ENCODE results near the gene TDRD1. TPM values are rescaled to one million over a fixed set of nuclear protein-coding genes. Genes with fewer than 3 reads are reported as not detected.

Gene TDRD1
- total RNA-seq, 1 experiment from 2014 or later: not detected

- in situ Hi-C loops (cut with HindIII; ENCODE audit: low pct_unique_long_range_greater_than_20kb, low sequenced_read_pairs): no loop called here
- DNase-seq (ENCODE audit: low read depth, low spot score): no peak
Measured at GRCh38 chr10:114173603-114173920, 5.6 kb upstream of the TDRD1 start.

- peak; percentile 86 for DNase-seq (ENCODE audit: low read depth, low spot score)
- in situ Hi-C loops (cut with HindIII; ENCODE audit: low pct_unique_long_range_greater_than_20kb, low sequenced_read_pairs): no loop called here
Measured at GRCh38 chr10:114173921-114174694, 5.0 kb upstream of the TDRD1 start, which contains the start of gene CCDC186. TSS of gene CCDC186 (minus strand) at chr10:114174203. CDS start at chr10:114163268, 10,935 bp downstream.

- in situ Hi-C loops (cut with HindIII; ENCODE audit: low pct_unique_long_range_greater_than_20kb, low sequenced_read_pairs): no loop called here
- DNase-seq (ENCODE audit: low read depth, low spot score): peak; percentile 34
Measured at GRCh38 chr10:114174695-114175188, 4.4 kb upstream of the TDRD1 start.

GRCh38 chr10:114175667-114176066 is 3.5 kb upstream of the TDRD1 start:
- in situ Hi-C loops (cut with HindIII; ENCODE audit: low pct_unique_long_range_greater_than_20kb, low sequenced_read_pairs): no loop called here
- DNase-seq (ENCODE audit: low read depth, low spot score): no peak

- no peak for DNase-seq (ENCODE audit: low read depth, low spot score)
- in situ Hi-C loops (cut with HindIII; ENCODE audit: low pct_unique_long_range_greater_than_20kb, low sequenced_read_pairs): no loop called here
Measured at GRCh38 chr10:114176511-114176910, 2.6 kb upstream of the TDRD1 start.

GRCh38 chr10:114179747-114180146 is 594 bp downstream of the TDRD1 start:
- in situ Hi-C loops (cut with HindIII; ENCODE audit: low pct_unique_long_range_greater_than_20kb, low sequenced_read_pairs): no loop called here
- DNase-seq (ENCODE audit: low read depth, low spot score): no peak

GRCh38 chr10:114180937-114181336 is 1.8 kb downstream of the TDRD1 start:
- DNase-seq (ENCODE audit: low read depth, low spot score): no peak
- in situ Hi-C loops (cut with HindIII; ENCODE audit: low pct_unique_long_range_greater_than_20kb, low sequenced_read_pairs): no loop called here

- no peak for DNase-seq (ENCODE audit: low read depth, low spot score)
- in situ Hi-C loops (cut with HindIII; ENCODE audit: low pct_unique_long_range_greater_than_20kb, low sequenced_read_pairs): no loop called here
Measured at GRCh38 chr10:114181971-114182370, 2.8 kb downstream of the TDRD1 start.

GRCh38 chr10:114183563-114183962 is 4.4 kb downstream of the TDRD1 start:
- in situ Hi-C loops (cut with HindIII; ENCODE audit: low pct_unique_long_range_greater_than_20kb, low sequenced_read_pairs): no loop called here
- DNase-seq (ENCODE audit: low read depth, low spot score): no peak

- DNase-seq (ENCODE audit: low read depth, low spot score): no peak
- in situ Hi-C loops (cut with HindIII; ENCODE audit: low pct_unique_long_range_greater_than_20kb, low sequenced_read_pairs): no loop called here
Measured at GRCh38 chr10:114184276-114184675, 5.1 kb downstream of the TDRD1 start.

- in situ Hi-C loops (cut with HindIII; ENCODE audit: low pct_unique_long_range_greater_than_20kb, low sequenced_read_pairs): no loop called here
- no peak for DNase-seq (ENCODE audit: low read depth, low spot score)
Measured at GRCh38 chr10:114188001-114188400, 8.8 kb downstream of the TDRD1 start.

- DNase-seq (ENCODE audit: low read depth, low spot score): no peak
- in situ Hi-C loops (cut with HindIII; ENCODE audit: low pct_unique_long_range_greater_than_20kb, low sequenced_read_pairs): no loop called here
Measured at GRCh38 chr10:114188900-114189299, 9.7 kb downstream of the TDRD1 start.

- no peak for DNase-seq (ENCODE audit: low read depth, low spot score)
- in situ Hi-C loops (cut with HindIII; ENCODE audit: low pct_unique_long_range_greater_than_20kb, low sequenced_read_pairs): no loop called here
Measured at GRCh38 chr10:114189700-114190099, 10.5 kb downstream of the TDRD1 start.

GRCh38 chr10:114195079-114195478 is 15.9 kb downstream of the TDRD1 start:
- in situ Hi-C loops (cut with HindIII; ENCODE audit: low pct_unique_long_range_greater_than_20kb, low sequenced_read_pairs): no loop called here
- DNase-seq (ENCODE audit: low read depth, low spot score): no peak

GRCh38 chr10:114199239-114199638 is 20.1 kb downstream of the TDRD1 start:
- no peak for DNase-seq (ENCODE audit: low read depth, low spot score)
- in situ Hi-C loops (cut with HindIII; ENCODE audit: low pct_unique_long_range_greater_than_20kb, low sequenced_read_pairs): no loop called here

- in situ Hi-C loops (cut with HindIII; ENCODE audit: low pct_unique_long_range_greater_than_20kb, low sequenced_read_pairs): no loop called here
- no peak for DNase-seq (ENCODE audit: low read depth, low spot score)
Measured at GRCh38 chr10:114202812-114203211, 23.7 kb downstream of the TDRD1 start.

- in situ Hi-C loops (cut with HindIII; ENCODE audit: low pct_unique_long_range_greater_than_20kb, low sequenced_read_pairs): no loop called here
- no peak for DNase-seq (ENCODE audit: low read depth, low spot score)
Measured at GRCh38 chr10:114206902-114207301, 27.7 kb downstream of the TDRD1 start.

- in situ Hi-C loops (cut with HindIII; ENCODE audit: low pct_unique_long_range_greater_than_20kb, low sequenced_read_pairs): no loop called here
- DNase-seq (ENCODE audit: low read depth, low spot score): no peak
Measured at GRCh38 chr10:114207349-114207748, 28.2 kb downstream of the TDRD1 start.

- DNase-seq (ENCODE audit: low read depth, low spot score): no peak
- in situ Hi-C loops (cut with HindIII; ENCODE audit: low pct_unique_long_range_greater_than_20kb, low sequenced_read_pairs): no loop called here
Measured at GRCh38 chr10:114208351-114208750, 29.2 kb downstream of the TDRD1 start.

All from SK-MEL-5 (cell line).